HCT116 (cell line): Measurements from ENCODE around the gene PHF2. TPM values are rescaled to one million over a fixed set of nuclear protein-coding genes. Genes with fewer than 3 reads are reported as not detected.

ENCODE experiments used
- ATAC-seq: fragments of 200-7000 bp; cut with Tn5 transposase; 2 replicates; pipeline ENCODE4 v1.9.1; 2020; ENCODE audit warnings: mild to moderate bottlenecking, moderate library complexity
- BruUV-seq: library from RNA; stranded (reverse); fragments of 400-500 nt; replicated peaks from 2 replicates; lab custom pipeline; 2021; lab: Mats Ljungman, UMichigan
- CTCF ChIA-PET: fragments of 300-600 bp; sonication (Branson Sonifier 250); formaldehyde crosslinking; loops from one replicate; lab custom pipeline; 2021; ENCODE audit warnings: antibody characterized with exemption; lab: Charles Lee
- POLR2A ChIA-PET: fragments of 300-600, 350-600 bp; sonication (Branson Sonifier 250); formaldehyde crosslinking; loops from one replicate; lab custom pipeline; 2021; ENCODE audit warnings: antibody characterized with exemption; lab: Charles Lee
- RAD21 ChIA-PET, 2 experiments: fragments of 300-600 bp; sonication (Branson Sonifier 250); formaldehyde crosslinking; loops; one replicate each; lab custom pipeline; 2023; ENCODE audit warnings: low total read pairs in 2 of 2; ENCODE audit not compliant: uncharacterized antibody in 2 of 2, unreplicated experiment in 2 of 2, low non-redundant PET in 1 of 2; lab: Charles Lee
- DNase-seq: peaks from one replicate; pipeline ENCODE4 v3.0.0-alpha.2; 2010; ENCODE audit warnings: low read depth, low spot score
- H2AFZ ChIP-seq: fragments of 200-600 bp; shearing (Covaris generic), sonication (generic); 2 replicates; pipeline ENCODE4 v1.6.1; 2017; ENCODE audit warnings: low read depth, mixed run types, mixed read lengths, antibody characterized with exemption, low read length; ENCODE audit not compliant: poor library complexity, severe bottlenecking
- H3K27ac ChIP-seq: 2 replicates; pipeline ENCODE4 v1.5.1; 2012; ENCODE audit warnings: low read depth, low read length
- H3K27me3 ChIP-seq: fragments of 200-600 bp; sonication (generic); 2 replicates; pipeline ENCODE4 v1.6.1; 2016; ENCODE audit warnings: mixed run types, low read length, mixed read lengths; ENCODE audit not compliant: insufficient read depth
- H3K36me3 ChIP-seq, 2 experiments: fragments of 200-500 bp in 1 of 2; fragments of 200-600 bp in 1 of 2; sonication (Bioruptor generic) in 1 of 2; sonication (generic) in 1 of 2; 2 replicates each; pipeline versions ENCODE4 v1.5.1 to v1.6.1; 2014 to 2016; ENCODE audit warnings: low read length in 2 of 2, inconsistent platforms in 1 of 2, mixed read lengths in 1 of 2, mixed run types in 1 of 2; ENCODE audit not compliant: insufficient read depth in 2 of 2, control insufficient read depth in 1 of 2
- H3K4me1 ChIP-seq, 2 experiments: fragments of 200-600 bp in 1 of 2; sonication (generic) in 1 of 2; 2 replicates each; pipeline versions ENCODE4 v1.5.1 to v1.6.1; 2012 to 2017; ENCODE audit warnings: low read length in 2 of 2, inconsistent platforms in 1 of 2, mild to moderate bottlenecking in 1 of 2, mixed read lengths in 1 of 2, mixed run types in 1 of 2, moderate library complexity in 1 of 2; ENCODE audit not compliant: insufficient read depth in 2 of 2, control insufficient read depth in 1 of 2
- H3K4me2 ChIP-seq: fragments of 200-600 bp; sonication (generic); 2 replicates; pipeline ENCODE4 v1.6.1; 2017; ENCODE audit warnings: mixed run types, low read length, mixed read lengths
- H3K4me3 ChIP-seq, 2 experiments: fragments of 200-600 bp in 1 of 2; sonication (generic) in 1 of 2; replicated peaks in 1 of 2; 2 replicates each; pipeline ENCODE4 v1.5.1; 2011 to 2016; ENCODE audit warnings: low read length in 2 of 2, control low read depth in 1 of 2, low read depth in 1 of 2, mild to moderate bottlenecking in 1 of 2, mixed read lengths in 1 of 2, mixed run types in 1 of 2
- H3K79me2 ChIP-seq: fragments of 200-600 bp; sonication (generic); 2 replicates; pipeline ENCODE4 v1.6.1; 2017; ENCODE audit warnings: mild to moderate bottlenecking, mixed run types, low read length, moderate library complexity, mixed read lengths; ENCODE audit not compliant: insufficient read depth
- H3K9ac ChIP-seq: fragments of 200-600 bp; sonication (generic); 2 replicates; pipeline ENCODE4 v1.6.1; 2016; ENCODE audit warnings: low read length, mixed read lengths
- H3K9me2 ChIP-seq: fragments of 200-600 bp; sonication (generic), shearing (Covaris generic); 2 replicates; pipeline ENCODE4 v1.6.1; 2017; ENCODE audit warnings: mixed run types, mild to moderate bottlenecking, moderate library complexity; ENCODE audit not compliant: insufficient read depth
- H3K9me3 ChIP-seq, 2 experiments: fragments of 200-500 bp in 1 of 2; fragments of 200-600 bp in 1 of 2; sonication (Bioruptor generic) in 1 of 2; sonication (generic) in 1 of 2; 2 replicates each; pipeline ENCODE4 v1.6.1; 2014 to 2017; ENCODE audit warnings: low read length in 2 of 2, mixed read lengths in 2 of 2, inconsistent platforms in 1 of 2, low read depth in 1 of 2, mild to moderate bottlenecking in 1 of 2, mixed run types in 1 of 2, moderate library complexity in 1 of 2; ENCODE audit not compliant: control insufficient read depth in 1 of 2, insufficient read depth in 1 of 2
- H4K20me1 ChIP-seq: fragments of 200-600 bp; sonication (generic), shearing (Covaris generic); 2 replicates; pipeline ENCODE4 v1.6.1; 2017; ENCODE audit warnings: mixed run types, mild to moderate bottlenecking, moderate library complexity; ENCODE audit not compliant: insufficient read depth
- CBX3 ChIP-seq: IDR thresholded peaks from 2 replicates; pipeline ENCODE4 v1.6.1; 2012; ENCODE audit warnings: low read depth
- CTCF ChIP-seq, 3 experiments: fragments of 200-600 bp in 1 of 3; sonication (generic) in 1 of 3; IDR thresholded peaks in 2 of 3; conservative IDR thresholded peaks in 1 of 3; 2 replicates each; pipeline ENCODE4 v1.5.1; 2012 to 2017; ENCODE audit warnings: low read depth in 2 of 3, low read length in 2 of 3, antibody characterized with exemption in 1 of 3, borderline replicate concordance in 1 of 3, control low read depth in 1 of 3, mild to moderate bottlenecking in 1 of 3, mixed read lengths in 1 of 3, mixed run types in 1 of 3, moderate library complexity in 1 of 3; ENCODE audit not compliant: insufficient read depth in 1 of 3
- EGR1 ChIP-seq: IDR thresholded peaks from 2 replicates; pipeline ENCODE4 v1.6.1; 2012; ENCODE audit warnings: low read depth
- ELF1 ChIP-seq: IDR thresholded peaks from 2 replicates; pipeline ENCODE4 v1.6.1; 2012; ENCODE audit warnings: low read depth, borderline replicate concordance
- EZH2 ChIP-seq: fragments of 200-600 bp; sonication (generic); IDR thresholded peaks from 2 replicates; pipeline ENCODE4 v1.6.1; 2017; ENCODE audit warnings: antibody characterized with exemption, mixed run types
- EZH2phosphoT487 ChIP-seq: fragments of 200-600 bp; IDR thresholded peaks from 2 replicates; pipeline ENCODE4 v1.6.1; 2018; ENCODE audit warnings: antibody characterized with exemption, borderline replicate concordance
- JUND ChIP-seq: IDR thresholded peaks from 2 replicates; pipeline ENCODE4 v1.6.1; 2012
- POLR2A ChIP-seq: IDR thresholded peaks from 2 replicates; pipeline ENCODE4 v1.7.0; 2011; ENCODE audit warnings: borderline replicate concordance; ENCODE audit not compliant: insufficient read depth, insufficient read length; ENCODE audit errors: extremely low read depth
- POLR2AphosphoS5 ChIP-seq: IDR thresholded peaks from 2 replicates; pipeline ENCODE4 v1.6.1; 2011; ENCODE audit warnings: mild to moderate bottlenecking, low read depth, low read length, moderate library complexity
- SIN3A ChIP-seq: IDR thresholded peaks from 2 replicates; pipeline ENCODE4 v1.6.1; 2012; ENCODE audit warnings: low read depth
- SRF ChIP-seq: IDR thresholded peaks from 2 replicates; pipeline ENCODE4 v1.6.1; 2012; ENCODE audit warnings: low read depth
- TCF7L2 ChIP-seq: IDR thresholded peaks from 2 replicates; pipeline ENCODE4 v1.7.0; 2011; ENCODE audit warnings: borderline replicate concordance, inconsistent platforms; ENCODE audit not compliant: insufficient read depth, insufficient read length; ENCODE audit errors: extremely low read depth
- YY1 ChIP-seq: IDR thresholded peaks from 2 replicates; pipeline ENCODE4 v1.6.1; 2011; ENCODE audit warnings: low read length, low read depth, moderate library complexity, mild to moderate bottlenecking; ENCODE audit not compliant: insufficient replicate concordance; ENCODE audit errors: extremely low read depth
- ZBTB33 ChIP-seq: IDR thresholded peaks from 2 replicates; pipeline ENCODE4 v1.6.1; 2011; ENCODE audit warnings: mild to moderate bottlenecking, low read length, moderate library complexity; ENCODE audit not compliant: insufficient replicate concordance; ENCODE audit errors: extremely low read depth
- ZFX ChIP-seq: fragments of 450-650 bp; IDR thresholded peaks from 2 replicates; pipeline ENCODE4 v1.6.1; 2017
- intact Hi-C: fragments of 100-400 bp; cut with micrococcal nuclease; formaldehyde crosslinking; loops from 2 replicates; pipeline ENCODE4 v1.10.0; 2022
- total RNA-seq: library from RNA; stranded (reverse); gene quantifications from one replicate; pipeline ENCODE4 v1.2.1, GENCODE V29; 2021; ENCODE audit not compliant: unreplicated experiment

PHF2 gene
- total RNA-seq, 1 experiment from 2014 or later = 20.6 TPM

GRCh38 chr9:93622691-93623090 lies 46.3 kb downstream of the PHF2 start:
- CTCF ChIA-PET = no interaction called here
- no peak overlapping the region for H3K27ac ChIP-seq
- H3K9me3 ChIP-seq = peaks cover 4% of the 10 kb centered on the region in 2 experiments; a peak in 2 of 4 replicates
- no peaks in the 10 kb centered on the region for H4K20me1 ChIP-seq
- H3K79me2 ChIP-seq = peaks cover 14% of the 10 kb centered on the region; the same call in 1 of the 2 replicates
- no peaks in the 10 kb centered on the region for H3K4me1 ChIP-seq
- no peak overlapping the region for H3K4me3 ChIP-seq
- no peak overlapping the region for H2AFZ ChIP-seq
- no peak overlapping the region for H3K4me2 ChIP-seq
- ATAC-seq (no peak), DNase-seq (no peak)
- H3K9ac ChIP-seq = no peak overlapping the region
- POLR2A ChIA-PET = no interaction called here
- intact Hi-C loops = no loop called here
- RAD21 ChIA-PET = no interaction called here
- H3K9me2 ChIP-seq = no peaks in the 10 kb centered on the region
- H3K27me3 ChIP-seq = no peaks in the 10 kb centered on the region
- BruUV-seq = no TSS peak
- TF ChIP-seq POLR2AphosphoS5 (no peak), ELF1 (no peak), CTCF (IDR thresholded peaks at IDR 0.05 in 2 of 3, conservative IDR thresholded peaks at IDR 0.05 in 1 of 3; ENCODE audit: borderline replicate concordance in 1 of 3, insufficient read depth in 1 of 3, low read depth in 2 of 3, low read length in 2 of 3) (no peak), SIN3A (no peak), POLR2A (no peak), ZBTB33 (no peak), JUND (no peak), CBX3 (no peak), EGR1 (no peak), EZH2phosphoT487 (no peak), TCF7L2 (no peak), SRF (no peak), ZFX (no peak), YY1 (no peak), EZH2 (no peak)
- no peaks in the 10 kb centered on the region for H3K36me3 ChIP-seq
